Activated T-cell treated with anti-CD3 and anti-CD28 coated beads for 48 hours (primary cell): ENCODE measurements around the gene RABIF.
A peak's percentile ranks its signal among the peaks of the same experiment; 100 is the strongest.
"Not testable (repeated sequence)": the region's sequence is repeated elsewhere in the genome, so short reads cannot be mapped to it uniquely, and the experiment has no call there.

ENCODE experiments used
- DNase-seq: peaks from one replicate; pipeline ENCODE4 v3.0.0-alpha.2; 2020; ENCODE audit warnings: low read depth

Gene RABIF

GRCh38 chr1:202888531-202889360, at the start of gene RABIF:
Gene RABIF, minus strand, starts transcription at chr1:202889149. Its CDS starts 51 bp downstream, at chr1:202889098.
- DNase-seq, result peak; percentile 96

GRCh38 chr1:202938287-202938925, 49.5 kb upstream of the RABIF start:
- DNase-seq, result no peak

- not testable (repeated sequence) for DNase-seq
Observed at GRCh38 chr1:202936409-202936808, 47.5 kb upstream of the RABIF start.

GRCh38 chr1:202935844-202936243, 46.9 kb upstream of the RABIF start:
- no peak for DNase-seq

GRCh38 chr1:202934755-202935154, 45.8 kb upstream of the RABIF start:
- DNase-seq, result no peak

GRCh38 chr1:202932476-202932875, 43.5 kb upstream of the RABIF start:
- no peak for DNase-seq

- peak; percentile 93 for DNase-seq
Observed at GRCh38 chr1:202926581-202927491, 37.9 kb upstream of the RABIF start, which contains the start of gene KLHL12. Gene KLHL12, minus strand, starts transcription at chr1:202927234. Its CDS starts 2,072 bp downstream, at chr1:202925162.

GRCh38 chr1:202923533-202923932, 34.6 kb upstream of the RABIF start:
- DNase-seq, result no peak

GRCh38 chr1:202919615-202920014, 30.7 kb upstream of the RABIF start:
- no peak for DNase-seq

GRCh38 chr1:202915146-202915545, 26.2 kb upstream of the RABIF start:
- no peak for DNase-seq

- not testable (repeated sequence) for DNase-seq
Observed at GRCh38 chr1:202912476-202912875, 23.5 kb upstream of the RABIF start.

- DNase-seq, result no peak
Observed at GRCh38 chr1:202909494-202909893, 20.5 kb upstream of the RABIF start.

GRCh38 chr1:202908998-202909397, 20.0 kb upstream of the RABIF start:
- no peak for DNase-seq

GRCh38 chr1:202905331-202905730, 16.4 kb upstream of the RABIF start:
- no peak for DNase-seq

- not testable (repeated sequence) for DNase-seq
Observed at GRCh38 chr1:202903808-202904207, 14.9 kb upstream of the RABIF start.

GRCh38 chr1:202901555-202901954, 12.6 kb upstream of the RABIF start:
- no peak for DNase-seq

GRCh38 chr1:202892501-202892900, 3.6 kb upstream of the RABIF start:
- DNase-seq, result no peak

GRCh38 chr1:202890392-202890791, 1.4 kb upstream of the RABIF start:
- DNase-seq, result no peak

GRCh38 chr1:202888221-202888530, 773 bp downstream of the RABIF start:
- no peak for DNase-seq

- DNase-seq, result no peak
Observed at GRCh38 chr1:202880961-202881460, 7.9 kb downstream of the RABIF start.

GRCh38 chr1:202880062-202880461, 8.9 kb downstream of the RABIF start:
- no peak for DNase-seq

GRCh38 chr1:202879128-202879527, 9.8 kb downstream of the RABIF start:
- no peak for DNase-seq
